A673 (cell line): ENCODE measurements around the gene LORICRIN. TPM values are rescaled to one million over a fixed set of nuclear protein-coding genes. Genes with fewer than 3 reads are reported as not detected.

ENCODE experiments used
- BruUV-seq: library from RNA; stranded (reverse); fragments of 400-500 nt; replicated peaks from 2 replicates; lab custom pipeline; 2021; lab: Mats Ljungman, UMichigan
- CTCF ChIA-PET: fragments of 300-600 bp; sonication (Branson Sonifier 250); formaldehyde crosslinking; loops from one replicate; lab custom pipeline; 2022; ENCODE audit warnings: antibody characterized with exemption; lab: Charles Lee
- POLR2A ChIA-PET: fragments of 300-600 bp; sonication (Branson Sonifier 250); formaldehyde crosslinking; loops from one replicate; lab custom pipeline; 2022; ENCODE audit warnings: antibody characterized with exemption; ENCODE audit not compliant: low non-redundant PET; lab: Charles Lee
- DNase-seq: peaks from one replicate; pipeline ENCODE4 v3.0.0-alpha.2; 2015; ENCODE audit warnings: low spot score
- H3K27ac ChIP-seq: fragments of 200-600 bp; sonication (generic); 2 replicates; pipeline ENCODE4 v1.5.1; 2016; ENCODE audit warnings: mixed run types, low read depth, mild to moderate bottlenecking, mixed read lengths, antibody characterized with exemption, low read length; ENCODE audit not compliant: poor library complexity, severe bottlenecking
- H3K27me3 ChIP-seq: fragments of 200-600 bp; sonication (generic); replicated peaks from 2 replicates; pipeline ENCODE4 v1.6.1; 2017; ENCODE audit warnings: mixed run types, low read depth, mild to moderate bottlenecking, mixed read lengths, antibody characterized with exemption, low read length; ENCODE audit not compliant: insufficient read depth, poor library complexity
- H3K36me3 ChIP-seq: fragments of 200-600 bp; sonication (generic); 2 replicates; pipeline ENCODE4 v1.6.1; 2016; ENCODE audit warnings: mixed run types, mild to moderate bottlenecking, mixed read lengths, antibody characterized with exemption, low read length; ENCODE audit not compliant: insufficient read depth, poor library complexity, severe bottlenecking
- H3K4me1 ChIP-seq: fragments of 200-600 bp; sonication (generic); 2 replicates; pipeline ENCODE4 v1.6.1; 2017; ENCODE audit warnings: mixed run types, mild to moderate bottlenecking, mixed read lengths, antibody characterized with exemption, low read length; ENCODE audit not compliant: insufficient read depth, poor library complexity, severe bottlenecking
- H3K4me3 ChIP-seq: fragments of 200-600 bp; sonication (generic); 2 replicates; pipeline ENCODE4 v1.5.1; 2016; ENCODE audit warnings: low read depth, mixed run types, mild to moderate bottlenecking, mixed read lengths, low read length; ENCODE audit not compliant: poor library complexity, severe bottlenecking
- H3K9me3 ChIP-seq: fragments of 200-600 bp; sonication (generic); 2 replicates; pipeline ENCODE4 v1.6.1; 2016; ENCODE audit warnings: mixed run types, low read depth, mild to moderate bottlenecking, mixed read lengths, antibody characterized with exemption, low read length; ENCODE audit not compliant: poor library complexity, severe bottlenecking
- EZH2 ChIP-seq: fragments of 200-600 bp; sonication (generic); IDR thresholded peaks from 2 replicates; pipeline ENCODE4 v1.6.1; 2017; ENCODE audit warnings: borderline replicate concordance, low read depth, mild to moderate bottlenecking, mixed read lengths, antibody characterized with exemption, low read length; ENCODE audit not compliant: poor library complexity, severe bottlenecking
- intact Hi-C: fragments of 100-400 bp; cut with micrococcal nuclease; formaldehyde crosslinking; loops from one replicate; pipeline ENCODE4 v1.10.0; 2022; ENCODE audit not compliant: unreplicated experiment
- total RNA-seq: library from RNA; stranded (reverse); gene quantifications from 2 replicates; pipeline ENCODE4 v1.2.3, GENCODE V29; 2021
- TF ChIP-seq, protein P1 (sequence below): fragments of 300-800, 200-600 bp; sonication (generic); conservative IDR thresholded peaks from 2 replicates; pipeline ENCODE4 v1.5.1; 2017; ENCODE audit warnings: low read depth, mild to moderate bottlenecking, antibody characterized with exemption, low read length, moderate library complexity, mixed read lengths

Gene LORICRIN
- total RNA-seq, 1 experiment from 2014 or later: not detected

DNA sequence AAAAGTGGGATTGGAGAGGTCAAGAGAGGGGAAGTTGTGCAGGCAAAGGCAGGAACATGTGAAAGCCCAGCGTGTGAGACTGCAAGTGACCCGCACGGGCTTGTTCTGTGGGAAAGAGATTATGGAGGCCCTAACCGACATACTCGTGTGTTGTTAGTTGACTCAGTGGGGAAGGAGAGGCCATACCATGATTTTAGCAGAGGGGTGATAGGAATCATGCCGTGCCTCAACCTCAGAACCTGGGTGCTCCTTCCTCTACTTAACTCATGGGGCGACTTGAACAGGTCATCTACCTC is 33.9 kb downstream of the LORICRIN start:
- TF ChIP-seq, protein P1, sequence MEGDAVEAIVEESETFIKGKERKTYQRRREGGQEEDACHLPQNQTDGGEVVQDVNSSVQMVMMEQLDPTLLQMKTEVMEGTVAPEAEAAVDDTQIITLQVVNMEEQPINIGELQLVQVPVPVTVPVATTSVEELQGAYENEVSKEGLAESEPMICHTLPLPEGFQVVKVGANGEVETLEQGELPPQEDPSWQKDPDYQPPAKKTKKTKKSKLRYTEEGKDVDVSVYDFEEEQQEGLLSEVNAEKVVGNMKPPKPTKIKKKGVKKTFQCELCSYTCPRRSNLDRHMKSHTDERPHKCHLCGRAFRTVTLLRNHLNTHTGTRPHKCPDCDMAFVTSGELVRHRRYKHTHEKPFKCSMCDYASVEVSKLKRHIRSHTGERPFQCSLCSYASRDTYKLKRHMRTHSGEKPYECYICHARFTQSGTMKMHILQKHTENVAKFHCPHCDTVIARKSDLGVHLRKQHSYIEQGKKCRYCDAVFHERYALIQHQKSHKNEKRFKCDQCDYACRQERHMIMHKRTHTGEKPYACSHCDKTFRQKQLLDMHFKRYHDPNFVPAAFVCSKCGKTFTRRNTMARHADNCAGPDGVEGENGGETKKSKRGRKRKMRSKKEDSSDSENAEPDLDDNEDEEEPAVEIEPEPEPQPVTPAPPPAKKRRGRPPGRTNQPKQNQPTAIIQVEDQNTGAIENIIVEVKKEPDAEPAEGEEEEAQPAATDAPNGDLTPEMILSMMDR: no peak
- no peak for TF ChIP-seq EZH2
- no peaks in the 10 kb centered on the region for H3K9me3 ChIP-seq
- H3K4me3 ChIP-seq: no peak overlapping the region
- no peaks in the 10 kb centered on the region for H3K36me3 ChIP-seq
- H3K4me1 ChIP-seq: no peaks in the 10 kb centered on the region
- DNase-seq: no peak
- H3K27ac ChIP-seq: no peak overlapping the region
- intact Hi-C loops: no loop called here
- no TSS peak for BruUV-seq
- POLR2A ChIA-PET: no interaction called here
- CTCF ChIA-PET: interaction anchor here (0.6 kb wide), 1 partner anchor 316 kb away, joined by 5 read pairs; no protein-coding TSS in a partner anchor
- H3K27me3 ChIP-seq: peaks cover 4% of the 10 kb centered on the region

DNA sequence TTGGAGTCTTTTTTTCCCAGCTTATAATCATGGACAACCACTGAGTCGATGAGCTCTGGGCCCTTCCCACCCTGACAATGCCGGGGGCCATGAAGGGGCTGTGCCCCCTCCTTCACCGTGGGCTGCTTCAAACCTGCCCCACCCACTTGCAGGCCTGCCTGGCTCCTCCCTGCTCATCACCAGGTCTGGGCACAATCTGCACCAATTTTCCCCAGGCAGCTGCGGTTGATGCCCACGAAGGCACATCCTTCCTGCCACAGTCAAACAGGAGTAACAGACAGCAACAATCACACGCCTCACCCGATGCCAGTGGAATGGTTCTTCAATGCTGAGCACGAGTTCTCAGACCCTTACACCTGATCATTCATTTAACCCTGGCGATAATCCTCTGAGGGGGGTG is 34.4 kb downstream of the LORICRIN start:
- Histone ChIP-seq H3K36me3 (no peaks in the 10 kb centered on the region), H3K9me3 (no peaks in the 10 kb centered on the region), H3K27ac (no peak overlapping the region), H3K4me3 (no peak overlapping the region), H3K27me3 (peaks cover 4% of the 10 kb centered on the region), H3K4me1 (no peaks in the 10 kb centered on the region)
- ChIA-PET POLR2A (no interaction called here), CTCF (no interaction called here)
- DNase-seq: no peak
- TF ChIP-seq, protein P1: no peak
- TF ChIP-seq EZH2: no peak
- intact Hi-C loops: no loop called here
- BruUV-seq: no TSS peak

DNA sequence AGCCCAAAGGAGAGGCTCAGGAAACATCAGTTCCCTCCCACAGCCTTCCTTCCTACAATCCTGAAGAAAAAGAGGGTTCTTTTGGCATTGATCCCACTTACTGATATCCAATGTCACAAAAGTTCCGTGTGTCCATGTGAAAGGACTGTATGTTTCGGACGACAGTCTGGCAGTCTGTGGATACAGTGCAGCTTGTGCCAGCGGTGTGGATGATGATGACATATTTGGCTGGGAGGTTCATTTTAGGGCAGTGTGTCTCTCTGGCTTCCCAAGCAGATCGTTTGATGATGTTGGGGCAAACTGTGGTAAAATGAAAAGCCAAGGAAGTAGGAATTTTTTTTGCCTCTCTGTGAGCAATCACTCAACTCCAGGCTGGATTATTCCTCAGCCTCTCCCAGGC is 42.8 kb downstream of the LORICRIN start:
- no peaks in the 10 kb centered on the region for H3K36me3 ChIP-seq
- H3K27me3 ChIP-seq: peaks cover 27% of the 10 kb centered on the region
- ChIA-PET CTCF (no interaction called here), POLR2A (no interaction called here)
- no TSS peak for BruUV-seq
- intact Hi-C loops: no loop called here
- TF ChIP-seq EZH2: no peak
- TF ChIP-seq, protein P1: no peak
- no peak for DNase-seq
- H3K9me3 ChIP-seq: no peaks in the 10 kb centered on the region
- H3K27ac ChIP-seq: no peak overlapping the region
- H3K4me1 ChIP-seq: no peaks in the 10 kb centered on the region
- H3K4me3 ChIP-seq: no peak overlapping the region
